GM18526 (cell line): ENCODE results near the gene TNFRSF12A.

ENCODE experiments used
- POLR2A ChIP-seq: IDR thresholded peaks from 3 replicates; pipeline ENCODE4 v1.6.1; 2011; ENCODE audit not compliant: insufficient read length; ENCODE audit errors: extremely low read depth

The TNFRSF12A gene

GRCh38 chr16:3020247-3020603 is at the start of gene TNFRSF12A:
Gene TNFRSF12A (plus strand): TSS chr16:3020368. CDS start chr16:3020398, 30 bp downstream.
- TF ChIP-seq POLR2A, result peak; percentile 79

GRCh38 chr16:2970563-2970962 is 49.6 kb upstream of the TNFRSF12A start:
- TF ChIP-seq POLR2A, result no peak

GRCh38 chr16:2971134-2971984 is 48.8 kb upstream of the TNFRSF12A start:
- TF ChIP-seq POLR2A, result peak; percentile 17

- peak; percentile 7 for TF ChIP-seq POLR2A
Observed at GRCh38 chr16:2971985-2972784, 48.0 kb upstream of the TNFRSF12A start.

GRCh38 chr16:2973093-2973492 is 47.1 kb upstream of the TNFRSF12A start:
- TF ChIP-seq POLR2A, result no peak

GRCh38 chr16:2973605-2974318 is 46.4 kb upstream of the TNFRSF12A start:
- TF ChIP-seq POLR2A, result no peak

GRCh38 chr16:2974319-2975056 is 45.7 kb upstream of the TNFRSF12A start:
- no peak for TF ChIP-seq POLR2A

GRCh38 chr16:2975161-2975795 is 44.9 kb upstream of the TNFRSF12A start:
- no peak for TF ChIP-seq POLR2A

GRCh38 chr16:2976201-2976600 is 44.0 kb upstream of the TNFRSF12A start:
- TF ChIP-seq POLR2A, result no peak

GRCh38 chr16:2976673-2977072 is 43.5 kb upstream of the TNFRSF12A start:
- no peak for TF ChIP-seq POLR2A

GRCh38 chr16:2977440-2977839 is 42.7 kb upstream of the TNFRSF12A start:
- TF ChIP-seq POLR2A, result no peak

GRCh38 chr16:2979669-2980226 is 40.4 kb upstream of the TNFRSF12A start:
- TF ChIP-seq POLR2A, result no peak

- TF ChIP-seq POLR2A, result peak; percentile 96
Observed at GRCh38 chr16:2980227-2981176, 39.7 kb upstream of the TNFRSF12A start, which contains the start of gene PKMYT1. Gene PKMYT1 (minus strand): TSS chr16:2980446. CDS start chr16:2979657, 789 bp downstream.
